GM23338 (cell line): Measurements from ENCODE around the gene ADAP1.

Experiments
- CTCF ChIP-seq, 2 experiments: fragments of 200-600 bp in 1 of 2; sonication (generic) in 1 of 2; conservative IDR thresholded peaks; 2 replicates each; pipeline versions ENCODE4 v1.5.1 to v1.6.1; 2016 to 2017; ENCODE audit warnings: antibody characterized with exemption in 2 of 2, low read depth in 2 of 2, mild to moderate bottlenecking in 2 of 2, moderate library complexity in 1 of 2
- EZH2 ChIP-seq: fragments of 200-600 bp; sonication (generic); IDR thresholded peaks from one replicate; pipeline ENCODE4 v1.8.0; 2017; ENCODE audit warnings: antibody characterized with exemption, mild to moderate bottlenecking, low read depth; ENCODE audit not compliant: unreplicated experiment
- EZH2phosphoT487 ChIP-seq: fragments of 200-600 bp; sonication (generic); IDR thresholded peaks from one replicate; pipeline ENCODE4 v1.8.1; 2018; ENCODE audit warnings: antibody characterized with exemption; ENCODE audit not compliant: unreplicated experiment
- JUNB ChIP-seq: IDR thresholded peaks from one replicate; pipeline ENCODE4 v1.6.1; 2016; ENCODE audit warnings: antibody characterized with exemption; ENCODE audit not compliant: unreplicated experiment
- POLR2AphosphoS5 ChIP-seq: IDR thresholded peaks from 2 replicates; pipeline ENCODE4 v1.6.1; 2016; ENCODE audit warnings: antibody characterized with exemption, low read depth
- REST ChIP-seq: IDR thresholded peaks from one replicate; pipeline ENCODE4 v1.6.1; 2018; ENCODE audit warnings: antibody characterized with exemption; ENCODE audit not compliant: unreplicated experiment
- ZNF462 ChIP-seq: fragments of 250-450 bp; sonication (Bioruptor Pico); IDR thresholded peaks from 2 replicates; pipeline ENCODE4 v1.5.0; 2020; ENCODE audit warnings: mild to moderate bottlenecking, moderate library complexity

- TF ChIP-seq POLR2AphosphoS5: no peak
- no peak for TF ChIP-seq CTCF (conservative IDR thresholded peaks at IDR 0.05; ENCODE audit: low read depth in 2 of 2)
- TF ChIP-seq JUNB: no peak
- TF ChIP-seq EZH2phosphoT487: no peak
- no peak for TF ChIP-seq REST
- no peak for TF ChIP-seq EZH2
- no peak for TF ChIP-seq ZNF462
These were observed 23.3 kb downstream of the ADAP1 start for GRCh38 chr7:930975-931758.
